ENCODE results near the gene CDH13.

The CDH13 gene

DNA sequence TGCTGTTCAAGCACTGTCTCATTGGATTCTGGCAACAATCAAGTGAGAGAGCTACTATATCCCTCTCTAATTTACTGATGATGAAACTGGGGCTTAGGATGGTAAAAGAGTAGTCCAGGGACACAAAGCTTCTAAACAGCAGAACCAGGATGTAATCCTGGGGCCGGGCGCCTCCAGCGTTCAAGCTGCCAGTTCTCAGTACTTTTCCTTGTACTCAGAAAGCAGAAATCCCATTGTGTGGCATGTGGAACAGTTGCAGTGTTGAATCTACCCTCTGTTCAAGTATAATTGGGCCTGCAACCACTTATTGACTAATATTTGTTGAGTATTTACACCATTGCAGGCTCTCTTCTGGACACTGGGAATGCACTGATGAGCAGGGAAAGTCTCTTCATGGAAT, 14.5 kb upstream of the CDH13 start:
- Histone ChIP-seq H3K4me3 (replicated peaks; ENCODE audit: low read depth, low read length) (no peak overlapping the region), H3K27me3 (replicated peaks; ENCODE audit: control insufficient read depth, insufficient read depth, low read length) (no peaks in the 10 kb centered on the region), H3K36me3 (ENCODE audit: control insufficient read depth, insufficient read depth, low read length) (no peaks in the 10 kb centered on the region)
- TF ChIP-seq, protein P1, sequence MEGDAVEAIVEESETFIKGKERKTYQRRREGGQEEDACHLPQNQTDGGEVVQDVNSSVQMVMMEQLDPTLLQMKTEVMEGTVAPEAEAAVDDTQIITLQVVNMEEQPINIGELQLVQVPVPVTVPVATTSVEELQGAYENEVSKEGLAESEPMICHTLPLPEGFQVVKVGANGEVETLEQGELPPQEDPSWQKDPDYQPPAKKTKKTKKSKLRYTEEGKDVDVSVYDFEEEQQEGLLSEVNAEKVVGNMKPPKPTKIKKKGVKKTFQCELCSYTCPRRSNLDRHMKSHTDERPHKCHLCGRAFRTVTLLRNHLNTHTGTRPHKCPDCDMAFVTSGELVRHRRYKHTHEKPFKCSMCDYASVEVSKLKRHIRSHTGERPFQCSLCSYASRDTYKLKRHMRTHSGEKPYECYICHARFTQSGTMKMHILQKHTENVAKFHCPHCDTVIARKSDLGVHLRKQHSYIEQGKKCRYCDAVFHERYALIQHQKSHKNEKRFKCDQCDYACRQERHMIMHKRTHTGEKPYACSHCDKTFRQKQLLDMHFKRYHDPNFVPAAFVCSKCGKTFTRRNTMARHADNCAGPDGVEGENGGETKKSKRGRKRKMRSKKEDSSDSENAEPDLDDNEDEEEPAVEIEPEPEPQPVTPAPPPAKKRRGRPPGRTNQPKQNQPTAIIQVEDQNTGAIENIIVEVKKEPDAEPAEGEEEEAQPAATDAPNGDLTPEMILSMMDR (IDR thresholded peaks at IDR 0.05; ENCODE audit: insufficient read depth, low read length, poor library complexity, severe bottlenecking) = no peak
- no peak for DNase-seq (ENCODE audit: extremely low read depth, insufficient read length)

DNA sequence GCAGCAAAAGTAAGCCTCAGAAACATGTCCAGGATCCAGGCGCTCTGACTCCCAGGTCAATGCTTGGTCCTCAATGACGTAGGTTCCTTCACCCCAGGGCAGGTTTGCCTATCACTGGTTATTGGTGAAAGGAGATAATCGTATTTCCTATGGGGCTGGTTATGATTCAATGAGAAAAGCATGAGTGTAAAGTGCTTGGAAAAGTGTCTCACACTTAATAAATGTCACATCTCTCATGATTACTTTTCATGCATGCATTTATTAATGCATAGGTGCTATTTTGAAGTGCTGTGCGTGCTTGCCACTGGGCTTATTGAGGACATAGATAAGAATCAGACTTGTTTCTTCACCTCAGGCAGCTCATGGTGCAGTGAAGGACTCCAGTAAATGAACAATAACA, 10.4 kb upstream of the CDH13 start:
- Histone ChIP-seq H3K27me3 (replicated peaks; ENCODE audit: control insufficient read depth, insufficient read depth, low read length) (no peaks in the 10 kb centered on the region; the same call in 1 of the 2 replicates), H3K36me3 (ENCODE audit: control insufficient read depth, insufficient read depth, low read length) (no peaks in the 10 kb centered on the region), H3K4me3 (replicated peaks; ENCODE audit: low read depth, low read length) (no peak overlapping the region)
- no peak for DNase-seq (ENCODE audit: extremely low read depth, insufficient read length)
- TF ChIP-seq, protein P1 (IDR thresholded peaks at IDR 0.05; ENCODE audit: insufficient read depth, low read length, poor library complexity, severe bottlenecking) = no peak

DNA sequence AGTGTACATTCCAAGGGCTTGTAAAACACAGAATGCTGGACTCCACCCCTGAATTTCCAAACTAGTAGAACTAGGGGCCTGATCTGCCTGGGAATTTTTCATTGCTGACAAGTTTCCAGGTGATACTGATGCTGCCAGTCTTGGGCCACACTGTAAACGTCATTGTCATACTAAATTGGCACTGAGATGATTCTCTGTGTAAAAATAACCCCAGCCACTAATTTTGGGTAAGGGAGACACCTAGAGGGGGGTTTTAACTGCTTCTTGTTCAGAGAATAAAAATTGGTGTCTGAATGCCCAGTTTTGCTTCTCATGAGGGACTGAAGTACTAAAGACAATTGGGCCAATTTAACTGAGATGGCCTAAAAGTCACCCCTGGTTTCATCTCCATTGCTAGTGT, 5.0 kb upstream of the CDH13 start:
- no peak for DNase-seq (ENCODE audit: extremely low read depth, insufficient read length)
- Histone ChIP-seq H3K4me3 (replicated peaks; ENCODE audit: low read depth, low read length) (no peak overlapping the region), H3K36me3 (ENCODE audit: control insufficient read depth, insufficient read depth, low read length) (no peaks in the 10 kb centered on the region), H3K27me3 (replicated peaks; ENCODE audit: control insufficient read depth, insufficient read depth, low read length) (peaks cover 2% of the 10 kb centered on the region)
- TF ChIP-seq, protein P1 (IDR thresholded peaks at IDR 0.05; ENCODE audit: insufficient read depth, low read length, poor library complexity, severe bottlenecking) = no peak

DNA sequence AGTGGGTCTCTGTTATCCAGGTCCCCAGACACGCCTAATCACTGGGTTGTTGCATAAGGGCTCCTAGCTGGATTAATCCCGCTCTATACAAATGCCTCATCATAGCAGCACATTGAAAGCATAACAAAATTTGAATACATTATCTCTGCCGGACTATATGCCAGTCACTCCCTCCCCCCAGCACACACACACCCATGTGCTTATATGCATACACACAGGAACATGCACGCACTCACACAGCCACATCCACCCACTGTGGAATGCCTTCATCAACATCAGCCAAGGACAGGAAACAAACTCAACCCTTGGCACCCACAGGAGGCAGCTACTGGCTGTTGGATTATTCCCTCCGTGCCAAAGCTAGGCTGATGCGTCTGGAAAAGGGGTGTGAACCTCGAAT, 3.5 kb upstream of the CDH13 start:
- Histone ChIP-seq H3K4me3 (replicated peaks; ENCODE audit: low read depth, low read length) (no peak overlapping the region), H3K36me3 (ENCODE audit: control insufficient read depth, insufficient read depth, low read length) (no peaks in the 10 kb centered on the region), H3K27me3 (replicated peaks; ENCODE audit: control insufficient read depth, insufficient read depth, low read length) (peaks cover 2% of the 10 kb centered on the region)
- TF ChIP-seq, protein P1 (IDR thresholded peaks at IDR 0.05; ENCODE audit: insufficient read depth, low read length, poor library complexity, severe bottlenecking) = no peak
- DNase-seq (ENCODE audit: extremely low read depth, insufficient read length) = no peak

DNA sequence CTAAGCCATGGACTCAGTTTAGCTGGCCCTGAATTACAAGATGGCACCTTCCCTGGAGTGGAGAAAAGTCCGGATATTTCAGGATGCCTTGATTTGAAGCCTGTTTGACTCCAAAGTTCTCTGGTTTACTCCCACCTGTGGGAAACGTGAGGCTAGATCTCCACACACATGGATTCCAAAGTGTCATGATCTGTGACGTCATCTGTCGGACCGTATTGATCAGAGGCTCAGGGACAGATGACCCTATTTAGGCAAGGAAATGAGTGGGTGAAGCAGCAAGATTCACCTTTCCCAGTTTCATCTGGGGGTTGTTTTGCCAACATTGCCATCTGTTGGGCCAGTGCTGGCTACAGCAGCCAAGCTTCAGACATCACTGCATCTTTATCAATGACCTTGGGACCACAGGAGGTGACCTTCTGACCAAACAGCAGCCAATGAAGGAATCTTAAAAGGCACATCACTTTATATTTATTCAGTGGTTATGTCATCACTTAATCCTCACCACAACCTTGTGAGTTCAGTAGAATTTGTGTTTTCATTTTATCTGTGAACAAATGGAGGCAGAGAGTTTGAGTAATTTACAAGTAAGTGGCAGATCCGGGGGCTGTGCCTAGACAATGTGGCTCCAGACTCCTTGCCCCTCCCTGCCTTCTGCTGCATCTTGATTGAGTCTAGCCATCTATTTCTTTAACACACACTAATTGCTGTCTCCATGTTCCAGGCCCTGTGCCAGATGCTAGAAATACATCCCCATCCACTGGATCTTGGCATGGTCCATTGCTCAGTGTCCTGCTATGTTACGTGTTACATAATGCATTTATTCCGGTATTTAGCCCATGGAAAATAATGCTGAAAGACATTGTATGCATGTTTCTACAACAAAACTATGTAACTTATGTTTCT, 1.5 kb upstream of the CDH13 start:
- H3K36me3 ChIP-seq (ENCODE audit: control insufficient read depth, insufficient read depth, low read length) = no peaks in the 10 kb centered on the region
- H3K27me3 ChIP-seq (replicated peaks; ENCODE audit: control insufficient read depth, insufficient read depth, low read length) = peaks cover 4% of the 10 kb centered on the region; the same call in 1 of the 2 replicates
- TF ChIP-seq, protein P1 (IDR thresholded peaks at IDR 0.05; ENCODE audit: insufficient read depth, low read length, poor library complexity, severe bottlenecking) = no peak
- no peak for DNase-seq (ENCODE audit: extremely low read depth, insufficient read length)
- H3K4me3 ChIP-seq (replicated peaks; ENCODE audit: low read depth, low read length) = no peak overlapping the region
